ENCODE measurements around the gene NUP62. TPM values are rescaled to one million over a fixed set of nuclear protein-coding genes. Genes with fewer than 3 reads are reported as not detected.

Gene NUP62
- total and polyA plus RNA-seq, 2 of the 4 experiments (the other 2 are of a cell fraction), result 21.3 to 29.7 TPM

DNA sequence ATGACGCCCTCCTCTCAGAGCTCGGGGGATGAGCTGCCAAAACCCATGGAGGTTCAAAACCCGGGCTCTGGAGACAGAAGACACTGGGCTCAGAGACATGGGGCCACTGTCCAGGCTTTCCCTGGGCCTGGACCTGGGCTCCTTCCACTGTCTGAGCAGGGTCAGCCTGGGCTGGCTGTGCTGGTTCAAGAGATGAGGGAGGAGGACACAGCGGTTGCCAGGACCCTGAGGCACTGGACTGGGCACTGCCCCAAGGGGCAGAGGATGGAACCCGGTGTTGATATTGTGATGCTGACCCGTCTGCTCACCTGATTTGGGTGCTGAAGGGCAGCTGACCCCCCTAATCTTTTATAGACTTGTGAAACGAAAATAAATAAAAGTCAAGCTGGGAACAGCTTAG is 45.7 kb upstream of the NUP62 start:
- TF ChIP-seq MXI1 (IDR thresholded peaks at IDR 0.05; ENCODE audit: borderline replicate concordance, low read depth, low read length), result no peak
- no peak for TF ChIP-seq RAD21 (IDR thresholded peaks at IDR 0.05; ENCODE audit: low read length)
- no peak for TF ChIP-seq FOS (IDR thresholded peaks at IDR 0.05; ENCODE audit: low read depth, low read length)
- TF ChIP-seq NFE2L2 (IDR thresholded peaks at IDR 0.05; ENCODE audit: low read depth, low read length), result no peak
- TF ChIP-seq CEBPB (IDR thresholded peaks at IDR 0.05; ENCODE audit: low read depth, low read length), result no peak
- TF ChIP-seq BHLHE40 (IDR thresholded peaks at IDR 0.05; ENCODE audit: low read depth, low read length), result no peak
- no peak for TF ChIP-seq RCOR1 (IDR thresholded peaks at IDR 0.05; ENCODE audit: insufficient replicate concordance, low read length)
- TF ChIP-seq MAZ (IDR thresholded peaks at IDR 0.05; ENCODE audit: borderline replicate concordance, low read depth, low read length), result no peak
- TF ChIP-seq ELK1 (IDR thresholded peaks at IDR 0.05; ENCODE audit: borderline replicate concordance, low read depth, low read length), result no peak
- no peak for TF ChIP-seq RFX5 (IDR thresholded peaks at IDR 0.05; ENCODE audit: low read depth, low read length)
- no peak for TF ChIP-seq USF2 (IDR thresholded peaks at IDR 0.05; ENCODE audit: low read depth, low read length)
- TF ChIP-seq CHD1 (IDR thresholded peaks at IDR 0.05; ENCODE audit: low read depth, low read length), result no peak
- TF ChIP-seq SMC3 (IDR thresholded peaks at IDR 0.05; ENCODE audit: low read depth, low read length), result no peak
- no peak for TF ChIP-seq POLR2A (IDR thresholded peaks at IDR 0.05; ENCODE audit: low read depth, low read length)
- BruUV-seq (replicated peaks), result no TSS peak
- no peak overlapping the region for H2AFZ ChIP-seq (replicated peaks; ENCODE audit: low read length, poor library complexity)
- H2AK5ac ChIP-seq (ENCODE audit: low read depth, low read length), result no peak overlapping the region
- in situ Hi-C loops (cut with MboI; ENCODE audit: low sequenced_read_pairs), result no loop called here
- H2BK5ac ChIP-seq (ENCODE audit: low read depth, low read length, poor library complexity, severe bottlenecking), result no peak overlapping the region
- no peak overlapping the region for H3K4me3 ChIP-seq (ENCODE audit: insufficient read depth, low read depth, low read length)
- H3K4ac ChIP-seq (ENCODE audit: low read depth, low read length), result no peak overlapping the region
- ChIA-PET POLR2A (ENCODE audit: unreplicated experiment) (no interaction called here), CTCF (no interaction called here)
- H4K8ac ChIP-seq (ENCODE audit: low read depth in 2 of 2, low read length in 2 of 2), result no peak overlapping the region
- H4K5ac ChIP-seq (ENCODE audit: low read depth, low read length), result no peak overlapping the region
- no peak overlapping the region for H2BK15ac ChIP-seq (ENCODE audit: low read depth, low read length)
- no peak overlapping the region for H2BK20ac ChIP-seq (ENCODE audit: low read depth, low read length)
- H2AK9ac ChIP-seq (replicated peaks; ENCODE audit: low read depth, low read length, poor library complexity), result no peak overlapping the region
- ATAC-seq (ENCODE audit: low read depth) (no peak), DNase-seq (no peak)
- H3K36me3 ChIP-seq (ENCODE audit: control insufficient read depth, insufficient read depth, low read length), result peaks cover 17% of the 10 kb centered on the region
- H3K18ac ChIP-seq (ENCODE audit: low read depth, low read length), result no peak overlapping the region
- intact Hi-C loops (cut with micrococcal nuclease), result no loop called here
- no peaks in the 10 kb centered on the region for H3K9me3 ChIP-seq (ENCODE audit: control insufficient read depth, insufficient read depth, low read length)
- no peaks in the 10 kb centered on the region; the same call in 1 of the 2 replicates for H4K20me1 ChIP-seq (ENCODE audit: insufficient read depth, low read length)
- dilution Hi-C loops (cut with HindIII; ENCODE audit: low sequenced_read_pairs, unreplicated experiment), result no loop called here
- H3K9me1 ChIP-seq (ENCODE audit: insufficient read depth, low read length), result peaks cover 3% of the 10 kb centered on the region; the same call in 1 of the 2 replicates
- 88% methylated on average over 3 of the region's 7 CpGs; no CpG with 5 or more reads in 1 of the 2 experiments for WGBS, 2 experiments (ENCODE audit: extremely low coverage in 2 of 2, insufficient read length in 1 of 2)
- peaks cover 2% of the 10 kb centered on the region; the same call in 1 of the 2 replicates for H3K27me3 ChIP-seq (ENCODE audit: control insufficient read depth, insufficient read depth, low read length)
- H2BK120ac ChIP-seq (ENCODE audit: low read depth, low read length), result no peak overlapping the region
- no peak overlapping the region for H3K9ac ChIP-seq (ENCODE audit: low read depth, low read length)
- H3K23ac ChIP-seq (ENCODE audit: low read depth, low read length), result no peak overlapping the region
- H3K4me2 ChIP-seq (ENCODE audit: low read depth, low read length), result no peak overlapping the region
- no peak overlapping the region for H4K91ac ChIP-seq (ENCODE audit: insufficient read depth, low read depth, low read length)
- no peak overlapping the region for H3K27ac ChIP-seq (ENCODE audit: insufficient read depth, low read length)
- no peak overlapping the region for H3K56ac ChIP-seq (ENCODE audit: extremely low read depth, insufficient read depth, low read length)
- no peaks in the 10 kb centered on the region for H3K4me1 ChIP-seq (ENCODE audit: control insufficient read depth, insufficient read depth, low read length)
- H3K79me1 ChIP-seq (ENCODE audit: low read depth in 1 of 2, low read length in 2 of 2), result no peaks in the 10 kb centered on the region
- no peak overlapping the region for H3K14ac ChIP-seq (replicated peaks; ENCODE audit: low read depth, low read length)
